AG04450 (cell line): Measurements from ENCODE around the gene SULF2. TPM values are rescaled to one million over a fixed set of nuclear protein-coding genes. Genes with fewer than 3 reads are reported as not detected.

Source experiments
- CTCF ChIA-PET: fragments of 300-600, 350-600 bp; formaldehyde crosslinking; extraction: SDS; loops from one replicate; lab custom pipeline; 2022; ENCODE audit warnings: antibody characterized with exemption, inconsistent platforms; lab: Charles Lee
- POLR2A ChIA-PET: fragments of 350-600 bp; formaldehyde crosslinking; extraction: SDS; loops from one replicate; lab custom pipeline; 2021; ENCODE audit warnings: antibody characterized with exemption, inconsistent platforms; lab: Yijun Ruan, JAX
- DNase-seq: peaks from one replicate; pipeline ENCODE4 v3.0.0-alpha.2; 2011; ENCODE audit warnings: low read depth, low spot score
- H3K27ac ChIP-seq: one replicate; pipeline ENCODE4 v1.5.1; 2012; ENCODE audit warnings: low read depth, low read length, control low read depth
- H3K27me3 ChIP-seq: one replicate; pipeline ENCODE4 v1.6.0; 2012; ENCODE audit warnings: low read length; ENCODE audit not compliant: control insufficient read depth, insufficient read depth
- H3K4me3 ChIP-seq: 2 replicates; pipeline ENCODE4 v1.5.1; 2011; ENCODE audit warnings: mild to moderate bottlenecking, low read depth, low read length, control low read depth
- H3K9me3 ChIP-seq: 2 replicates; pipeline ENCODE4 v1.5.1; 2012; ENCODE audit warnings: low read length; ENCODE audit not compliant: control insufficient read depth, insufficient read depth
- CTCF ChIP-seq: IDR thresholded peaks from 2 replicates; pipeline ENCODE4 v1.5.1; 2011; ENCODE audit warnings: low read depth, low read length, control low read depth, inconsistent platforms
- polyA plus RNA-seq: library from polyadenylated mRNA; depleted of rRNA; stranded (reverse); fragments of >200 nt; gene quantifications from 2 replicates; pipeline ENCODE4 v1.2.3, GENCODE V29; 2011

The SULF2 gene
- polyA plus RNA-seq, 1 experiment: 0.73 TPM

- POLR2A ChIA-PET: no interaction called here
- DNase-seq: no peak
- CTCF ChIA-PET: interaction anchor here (1.2 kb wide), 1 partner anchor 869 kb away, joined by 5 read pairs; no protein-coding TSS in a partner anchor
- no peaks in the 10 kb centered on the region for H3K9me3 ChIP-seq
- no peak overlapping the region for H3K4me3 ChIP-seq
- H3K27ac ChIP-seq: no peak overlapping the region
- TF ChIP-seq CTCF: no peak
- H3K27me3 ChIP-seq: no peaks in the 10 kb centered on the region
Observed at GRCh38 chr20:47751449-47751848, 33.8 kb downstream of the SULF2 start.

GRCh38 chr20:47749339-47749738 lies 35.9 kb downstream of the SULF2 start:
- ChIA-PET CTCF (interaction anchor here (1.4 kb wide), 1 partner anchor 24 kb away, joined by 3 read pairs; no protein-coding TSS in a partner anchor), POLR2A (no interaction called here)
- no peaks in the 10 kb centered on the region for H3K27me3 ChIP-seq
- no peak for TF ChIP-seq CTCF
- no peak overlapping the region for H3K4me3 ChIP-seq
- H3K27ac ChIP-seq: no peak overlapping the region
- no peaks in the 10 kb centered on the region for H3K9me3 ChIP-seq
- DNase-seq: no peak

GRCh38 chr20:47748823-47749222 lies 36.5 kb downstream of the SULF2 start:
- DNase-seq: no peak
- no peak for TF ChIP-seq CTCF
- Histone ChIP-seq H3K27ac (no peak overlapping the region), H3K4me3 (no peak overlapping the region), H3K27me3 (no peaks in the 10 kb centered on the region), H3K9me3 (no peaks in the 10 kb centered on the region)
- ChIA-PET POLR2A (no interaction called here), CTCF (no interaction called here)

GRCh38 chr20:47748069-47748468 lies 37.2 kb downstream of the SULF2 start:
- Histone ChIP-seq H3K27ac (no peak overlapping the region), H3K9me3 (no peaks in the 10 kb centered on the region), H3K4me3 (no peak overlapping the region), H3K27me3 (peaks cover under 1% of the 10 kb centered on the region)
- no peak for DNase-seq
- no peak for TF ChIP-seq CTCF
- ChIA-PET CTCF (no interaction called here), POLR2A (no interaction called here)

GRCh38 chr20:47747669-47748031 lies 37.6 kb downstream of the SULF2 start:
- H3K27me3 ChIP-seq: peaks cover 2% of the 10 kb centered on the region
- DNase-seq: no peak
- H3K9me3 ChIP-seq: no peaks in the 10 kb centered on the region
- ChIA-PET POLR2A (interaction anchor here (0.7 kb wide), 1 partner anchor 1325 kb away, joined by 3 read pairs; no protein-coding TSS in a partner anchor), CTCF (no interaction called here)
- H3K4me3 ChIP-seq: no peak overlapping the region
- TF ChIP-seq CTCF: no peak
- no peak overlapping the region for H3K27ac ChIP-seq
